Measurements from ENCODE around the gene LSM10. TPM values are rescaled to one million over a fixed set of nuclear protein-coding genes. Genes with fewer than 3 reads are reported as not detected.

Gene LSM10
- total RNA-seq, 1 experiment from 2014 or later, result 42.2 TPM

GRCh38 chr1:36381405-36381804 is 16.3 kb downstream of the LSM10 start:
- H4K20me1 ChIP-seq (ENCODE audit: control insufficient read depth, insufficient read depth, insufficient read length), result no peaks in the 10 kb centered on the region
- H4K5ac ChIP-seq (ENCODE audit: insufficient read length, low read depth, low read length), result no peak overlapping the region
- no peak overlapping the region for H2BK5ac ChIP-seq (ENCODE audit: insufficient read length, low read length)
- no peaks in the 10 kb centered on the region for H3K79me1 ChIP-seq (ENCODE audit: insufficient read depth, low read depth, low read length, poor library complexity, severe bottlenecking)
- H3K27me3 Mint-ChIP-seq (ENCODE audit: low read depth), result no peaks in the 10 kb centered on the region
- H2BK20ac ChIP-seq (ENCODE audit: low read depth, low read length, poor library complexity, severe bottlenecking), result no peak overlapping the region
- no peak overlapping the region for H3K27ac ChIP-seq (ENCODE audit: insufficient read length, low read depth, low read length)
- H3K4me1 Mint-ChIP-seq, result peaks cover 19 to 27% of the 10 kb centered on the region in 2 experiments
- H3K4me1 ChIP-seq (ENCODE audit: insufficient read depth, low read length), result peaks cover 3% of the 10 kb centered on the region; the same call in 1 of the 2 replicates
- H3K27ac Mint-ChIP-seq, result peak overlapping the region in 1 of 3 experiments; percentile 66; a peak in 3 of 7 replicates
- no peak overlapping the region for H2BK120ac ChIP-seq (ENCODE audit: low read depth, low read length, poor library complexity, severe bottlenecking)
- no peak overlapping the region for H4K8ac ChIP-seq (replicated peaks; ENCODE audit: insufficient read length, low read depth, low read length)
- H3K4me3 Mint-ChIP-seq, result no peak overlapping the region
- no peak overlapping the region for H2BK12ac ChIP-seq (ENCODE audit: insufficient read length, low read depth, low read length)
- H3K4ac ChIP-seq (ENCODE audit: low read depth, low read length), result no peak overlapping the region
- no peak overlapping the region for H3K18ac ChIP-seq (ENCODE audit: insufficient read length, low read depth, low read length)
- TF ChIP-seq, protein P1, sequence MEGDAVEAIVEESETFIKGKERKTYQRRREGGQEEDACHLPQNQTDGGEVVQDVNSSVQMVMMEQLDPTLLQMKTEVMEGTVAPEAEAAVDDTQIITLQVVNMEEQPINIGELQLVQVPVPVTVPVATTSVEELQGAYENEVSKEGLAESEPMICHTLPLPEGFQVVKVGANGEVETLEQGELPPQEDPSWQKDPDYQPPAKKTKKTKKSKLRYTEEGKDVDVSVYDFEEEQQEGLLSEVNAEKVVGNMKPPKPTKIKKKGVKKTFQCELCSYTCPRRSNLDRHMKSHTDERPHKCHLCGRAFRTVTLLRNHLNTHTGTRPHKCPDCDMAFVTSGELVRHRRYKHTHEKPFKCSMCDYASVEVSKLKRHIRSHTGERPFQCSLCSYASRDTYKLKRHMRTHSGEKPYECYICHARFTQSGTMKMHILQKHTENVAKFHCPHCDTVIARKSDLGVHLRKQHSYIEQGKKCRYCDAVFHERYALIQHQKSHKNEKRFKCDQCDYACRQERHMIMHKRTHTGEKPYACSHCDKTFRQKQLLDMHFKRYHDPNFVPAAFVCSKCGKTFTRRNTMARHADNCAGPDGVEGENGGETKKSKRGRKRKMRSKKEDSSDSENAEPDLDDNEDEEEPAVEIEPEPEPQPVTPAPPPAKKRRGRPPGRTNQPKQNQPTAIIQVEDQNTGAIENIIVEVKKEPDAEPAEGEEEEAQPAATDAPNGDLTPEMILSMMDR (conservative IDR thresholded peaks at IDR 0.05), result no peak
- no peak overlapping the region for H4K91ac ChIP-seq (ENCODE audit: insufficient read length, low read depth, low read length)
- H3K14ac ChIP-seq (ENCODE audit: insufficient read depth, low read length), result no peak overlapping the region
- no peak for DNase-seq
- no peak overlapping the region for H2BK15ac ChIP-seq (ENCODE audit: low read depth, low read length)
- no peak overlapping the region for H3K56ac ChIP-seq (ENCODE audit: insufficient read length, low read depth, low read length)
- H3K36me3 Mint-ChIP-seq (ENCODE audit: insufficient read depth in 1 of 3, low read depth in 3 of 3), result peaks cover 0 to 5% (median 3%) of the 10 kb centered on the region in 3 experiments; a peak in 3 of 7 replicates
- WGBS (ENCODE audit: extremely low coverage, insufficient read length, low lambda C conversion rate), result no CpG with 5 or more reads among the region's 5 CpGs
- H3K9me3 Mint-ChIP-seq, result no peaks in the 10 kb centered on the region
- peaks cover 9% of the 10 kb centered on the region for H3K23me2 ChIP-seq (ENCODE audit: insufficient read length, low read depth, low read length, poor library complexity, severe bottlenecking)
- no peaks in the 10 kb centered on the region for H3K9me3 ChIP-seq (ENCODE audit: control insufficient read depth, low read depth, low read length)
- H2AFZ ChIP-seq (ENCODE audit: low read length), result no peak overlapping the region
- no peaks in the 10 kb centered on the region for H3K27me3 ChIP-seq (ENCODE audit: insufficient read depth, low read length)
- no peak overlapping the region for H3K4me2 ChIP-seq (ENCODE audit: insufficient read depth, insufficient read length, low read length)
- no peak overlapping the region for H3K23ac ChIP-seq (ENCODE audit: insufficient read length, low read depth, low read length)
- H3K9ac ChIP-seq (ENCODE audit: extremely low read depth, insufficient read length, low read length), result no peak overlapping the region
- peaks cover 12% of the 10 kb centered on the region; the same call in 1 of the 2 replicates for H3K79me2 ChIP-seq (ENCODE audit: insufficient read depth, low read length)
- no peak overlapping the region for H3T11ph ChIP-seq (ENCODE audit: low read length)
- no peak overlapping the region for H2AK5ac ChIP-seq (ENCODE audit: insufficient read length, low read length)
